ENCODE measurements around the gene PCSK1N. TPM values are rescaled to one million over a fixed set of nuclear protein-coding genes. Genes with fewer than 3 reads are reported as not detected.

The PCSK1N gene
- polyA plus RNA-seq, 1 of the 3 experiments (the other 2 are of a cell fraction): 35.0 TPM

DNA sequence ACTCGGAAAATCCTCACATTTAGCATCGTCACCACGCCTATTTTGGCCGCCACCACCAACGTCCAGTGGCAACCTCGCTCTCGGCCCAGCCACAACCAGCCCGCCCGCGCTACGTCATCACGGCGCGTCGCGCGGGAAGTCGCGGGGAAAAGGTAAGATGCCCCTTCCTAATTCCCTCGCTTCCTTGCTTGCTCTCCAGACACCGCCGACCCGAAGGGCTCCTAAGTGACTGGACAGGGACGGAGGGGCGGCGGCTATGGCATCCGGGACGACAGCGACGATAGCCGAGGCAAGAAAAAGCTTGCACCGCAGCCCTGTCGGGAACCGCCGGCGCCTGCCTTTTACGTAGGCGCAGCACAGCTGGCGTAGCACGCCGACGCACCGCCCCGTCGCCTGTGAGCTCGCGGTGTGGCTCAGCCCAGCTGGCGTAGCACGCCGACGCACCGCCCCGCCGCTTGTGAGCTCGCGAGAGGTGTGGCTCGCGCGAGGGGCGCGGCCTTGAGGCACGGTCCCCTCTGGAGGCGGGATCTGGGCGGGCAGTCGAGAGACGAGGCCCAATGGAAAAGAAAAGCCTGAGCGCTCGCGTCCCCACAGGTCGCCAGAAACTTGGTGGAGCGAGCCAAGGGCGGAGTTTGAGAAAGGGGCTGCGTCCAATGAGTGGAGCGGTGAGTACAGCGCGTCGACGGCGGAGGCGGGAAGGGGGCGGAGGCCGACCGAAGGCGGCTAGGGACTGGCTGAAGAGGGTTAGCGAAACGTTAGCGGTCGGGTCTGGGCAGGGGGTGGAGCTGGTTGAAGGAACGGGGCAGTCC, 33.9 kb downstream of the PCSK1N start, which contains the start of gene HDAC6 (continued):
- TF ChIP-seq RCOR1 (IDR thresholded peaks at IDR 0.05; ENCODE audit: low read length) (no peak), CHD2 (IDR thresholded peaks at IDR 0.05; ENCODE audit: low read length, partially characterized antibody) (peak; percentile 98)

DNA sequence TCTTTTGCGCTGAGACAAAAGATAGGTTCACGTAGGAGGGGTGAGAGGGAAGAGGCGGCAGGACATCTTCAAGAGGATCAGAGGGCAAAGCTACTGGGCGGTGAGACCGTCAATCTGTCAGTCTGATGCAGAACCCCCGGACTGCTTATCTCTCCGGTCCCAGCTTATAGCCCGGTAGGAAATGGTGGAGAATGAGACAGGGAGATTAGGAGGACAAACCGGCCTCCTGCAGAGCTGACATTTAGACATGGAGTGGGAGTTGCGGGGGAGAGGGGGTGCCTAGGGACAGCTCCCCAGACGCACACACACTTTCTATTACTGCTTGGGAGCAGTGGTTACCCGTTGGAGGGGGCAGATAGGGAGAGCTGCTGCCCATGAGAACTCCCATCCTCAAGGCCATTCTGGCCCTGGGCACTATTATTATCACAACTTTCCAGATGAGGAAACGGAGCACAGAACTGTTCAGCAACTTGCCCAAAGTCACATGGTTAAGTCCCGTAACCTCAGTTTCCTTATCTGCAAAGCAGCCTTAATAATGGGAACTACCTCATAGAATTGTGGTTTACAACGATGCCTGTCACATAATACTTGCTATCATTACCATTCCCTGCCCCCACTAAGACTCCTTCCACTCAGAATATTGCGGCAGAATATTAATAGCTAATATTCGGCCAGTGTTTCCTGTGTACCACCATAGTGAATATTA, 34.7 kb downstream of the PCSK1N start:
- ChIA-PET POLR2A (interaction anchor here (2.1 kb wide), 1 partner anchor 63 kb away, joined by 8 read pairs; no protein-coding TSS in a partner anchor), CTCF (interaction anchor here (1.0 kb wide), 1 partner anchor 169 kb away, joined by 3 read pairs; no protein-coding TSS in a partner anchor)
- Histone ChIP-seq H3K9me3 (no peaks in the 10 kb centered on the region), H3K36me3 (replicated peaks in 1 of 2; ENCODE audit: control insufficient read depth in 1 of 2, insufficient read depth in 2 of 2, low read length in 1 of 2) (no peaks in the 10 kb centered on the region), H3F3A (replicated peaks; ENCODE audit: insufficient read depth) (no peaks in the 10 kb centered on the region), H4K20me1 (ENCODE audit: insufficient read depth) (no peaks in the 10 kb centered on the region), H3K9ac (peak overlapping the region; percentile 77), H3K4me2 (peak overlapping the region; percentile 67), H3K4me3 (ENCODE audit: low read depth in 2 of 2, low read length in 1 of 2) (peak overlapping the region; percentile 63), H2AFZ (ENCODE audit: low read depth) (peak overlapping the region; percentile 88), H3K4me1 (ENCODE audit: control insufficient read depth in 1 of 2, insufficient read depth in 2 of 2, low read depth in 1 of 2, low read length in 1 of 2) (peaks cover 4 to 10% of the 10 kb centered on the region in 2 experiments; a peak in 1 of 4 replicates), H3K27ac (ENCODE audit: low read depth in 2 of 2, low read length in 1 of 2) (peak overlapping the region; percentile 81 to 94), H3K79me2 (ENCODE audit: insufficient read depth) (no peaks in the 10 kb centered on the region), H3K27me3 (ENCODE audit: insufficient read depth) (no peaks in the 10 kb centered on the region; the same call in 1 of the 2 replicates), H3K9me2 (no peaks in the 10 kb centered on the region)
- no peak for TF ChIP-seq ELF1 (IDR thresholded peaks at IDR 0.05)
- TF ChIP-seq SIN3A (IDR thresholded peaks at IDR 0.05; ENCODE audit: borderline replicate concordance, low read depth, low read length): no peak
- TF ChIP-seq, protein P1, sequence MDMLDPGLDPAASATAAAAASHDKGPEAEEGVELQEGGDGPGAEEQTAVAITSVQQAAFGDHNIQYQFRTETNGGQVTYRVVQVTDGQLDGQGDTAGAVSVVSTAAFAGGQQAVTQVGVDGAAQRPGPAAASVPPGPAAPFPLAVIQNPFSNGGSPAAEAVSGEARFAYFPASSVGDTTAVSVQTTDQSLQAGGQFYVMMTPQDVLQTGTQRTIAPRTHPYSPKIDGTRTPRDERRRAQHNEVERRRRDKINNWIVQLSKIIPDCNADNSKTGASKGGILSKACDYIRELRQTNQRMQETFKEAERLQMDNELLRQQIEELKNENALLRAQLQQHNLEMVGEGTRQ (IDR thresholded peaks at IDR 0.05; ENCODE audit: borderline replicate concordance, low read depth, low read length): no peak
- TF ChIP-seq SMC3 (IDR thresholded peaks at IDR 0.05; ENCODE audit: low read depth, low read length): no peak
- TF ChIP-seq, protein P2, sequence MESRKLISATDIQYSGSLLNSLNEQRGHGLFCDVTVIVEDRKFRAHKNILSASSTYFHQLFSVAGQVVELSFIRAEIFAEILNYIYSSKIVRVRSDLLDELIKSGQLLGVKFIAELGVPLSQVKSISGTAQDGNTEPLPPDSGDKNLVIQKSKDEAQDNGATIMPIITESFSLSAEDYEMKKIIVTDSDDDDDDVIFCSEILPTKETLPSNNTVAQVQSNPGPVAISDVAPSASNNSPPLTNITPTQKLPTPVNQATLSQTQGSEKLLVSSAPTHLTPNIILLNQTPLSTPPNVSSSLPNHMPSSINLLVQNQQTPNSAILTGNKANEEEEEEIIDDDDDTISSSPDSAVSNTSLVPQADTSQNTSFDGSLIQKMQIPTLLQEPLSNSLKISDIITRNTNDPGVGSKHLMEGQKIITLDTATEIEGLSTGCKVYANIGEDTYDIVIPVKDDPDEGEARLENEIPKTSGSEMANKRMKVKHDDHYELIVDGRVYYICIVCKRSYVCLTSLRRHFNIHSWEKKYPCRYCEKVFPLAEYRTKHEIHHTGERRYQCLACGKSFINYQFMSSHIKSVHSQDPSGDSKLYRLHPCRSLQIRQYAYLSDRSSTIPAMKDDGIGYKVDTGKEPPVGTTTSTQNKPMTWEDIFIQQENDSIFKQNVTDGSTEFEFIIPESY (IDR thresholded peaks at IDR 0.05; ENCODE audit: borderline replicate concordance, low read depth): no peak
- no peak for TF ChIP-seq RCOR1 (IDR thresholded peaks at IDR 0.05; ENCODE audit: low read length)
- TF ChIP-seq MXI1 (IDR thresholded peaks at IDR 0.05; ENCODE audit: low read depth, low read length): no peak
- TF ChIP-seq RFX5 (IDR thresholded peaks at IDR 0.05; ENCODE audit: low read length): no peak
- TF ChIP-seq NRF1 (IDR thresholded peaks at IDR 0.05; ENCODE audit: low read depth, low read length): no peak
- TF ChIP-seq RAD21 (IDR thresholded peaks at IDR 0.05; ENCODE audit: low read length): no peak
- TF ChIP-seq, protein P3, sequence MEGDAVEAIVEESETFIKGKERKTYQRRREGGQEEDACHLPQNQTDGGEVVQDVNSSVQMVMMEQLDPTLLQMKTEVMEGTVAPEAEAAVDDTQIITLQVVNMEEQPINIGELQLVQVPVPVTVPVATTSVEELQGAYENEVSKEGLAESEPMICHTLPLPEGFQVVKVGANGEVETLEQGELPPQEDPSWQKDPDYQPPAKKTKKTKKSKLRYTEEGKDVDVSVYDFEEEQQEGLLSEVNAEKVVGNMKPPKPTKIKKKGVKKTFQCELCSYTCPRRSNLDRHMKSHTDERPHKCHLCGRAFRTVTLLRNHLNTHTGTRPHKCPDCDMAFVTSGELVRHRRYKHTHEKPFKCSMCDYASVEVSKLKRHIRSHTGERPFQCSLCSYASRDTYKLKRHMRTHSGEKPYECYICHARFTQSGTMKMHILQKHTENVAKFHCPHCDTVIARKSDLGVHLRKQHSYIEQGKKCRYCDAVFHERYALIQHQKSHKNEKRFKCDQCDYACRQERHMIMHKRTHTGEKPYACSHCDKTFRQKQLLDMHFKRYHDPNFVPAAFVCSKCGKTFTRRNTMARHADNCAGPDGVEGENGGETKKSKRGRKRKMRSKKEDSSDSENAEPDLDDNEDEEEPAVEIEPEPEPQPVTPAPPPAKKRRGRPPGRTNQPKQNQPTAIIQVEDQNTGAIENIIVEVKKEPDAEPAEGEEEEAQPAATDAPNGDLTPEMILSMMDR (IDR thresholded peaks at IDR 0.05): no peak
- no peak for TF ChIP-seq FOXM1 (IDR thresholded peaks at IDR 0.05; ENCODE audit: low read depth)
- no peak for TF ChIP-seq CHD2 (IDR thresholded peaks at IDR 0.05; ENCODE audit: low read length, partially characterized antibody)
- TF ChIP-seq YY1 (IDR thresholded peaks at IDR 0.05; ENCODE audit: low read depth): no peak
- no peak for TF ChIP-seq EP300 (IDR thresholded peaks at IDR 0.05; ENCODE audit: borderline replicate concordance in 1 of 2, low read depth in 1 of 2, low read length in 1 of 2)
- TF ChIP-seq FOSL2 (IDR thresholded peaks at IDR 0.05; ENCODE audit: borderline replicate concordance, low read depth): no peak
- no peak for TF ChIP-seq TEAD4 (IDR thresholded peaks at IDR 0.05; ENCODE audit: borderline replicate concordance, insufficient read depth)
- no peak for TF ChIP-seq GATA2 (CRISPR knock-in tag; IDR thresholded peaks at IDR 0.05)
- TF ChIP-seq POLR2AphosphoS5 (IDR thresholded peaks at IDR 0.05; ENCODE audit: low read depth, low read length): no peak
- no peak for DNase-seq
- 38% methylated on average over 16 of the region's 17 CpGs for WGBS (ENCODE audit: low lambda C conversion rate)

All from SK-N-SH (cell line).